Activated CD8-positive, alpha-beta T cell treated with anti-CD3 and anti-CD28 coated beads, Interleukin-2, amount 10 ng/mL, durations not matched to agents 7 days and 5 days (primary cell): ENCODE measurements around the gene C20orf141. TPM values are rescaled to one million over a fixed set of nuclear protein-coding genes. Genes with fewer than 3 reads are reported as not detected.
"Not testable (repeated sequence)": the region's sequence is repeated elsewhere in the genome, so short reads cannot be mapped to it uniquely, and the experiment has no call there.

Source experiments
- ATAC-seq: fragments of 150-1000 bp; cut with Tn5 transposase; one replicate; pipeline ENCODE4 v1.10.0; 2021; ENCODE audit warnings: moderate library complexity
- CTCF ChIA-PET: fragments of 350-600 bp; sonication (Branson Sonifier 250); formaldehyde crosslinking; loops from one replicate; lab custom pipeline; 2021; ENCODE audit warnings: antibody characterized with exemption; lab: Charles Lee
- POLR2A ChIA-PET: fragments of 350-600 bp; sonication (Branson Sonifier 250); formaldehyde crosslinking; loops from one replicate; lab custom pipeline; 2021; ENCODE audit warnings: antibody characterized with exemption; lab: Charles Lee
- DNase-seq: peaks from one replicate; pipeline ENCODE4 v3.0.0-alpha.2; 2020
- H3K27ac Mint-ChIP-seq: one replicate; pipeline ENCODE4 v1.8.0; 2021; ENCODE audit warnings: mild to moderate bottlenecking, mixed read lengths
- H3K27me3 Mint-ChIP-seq: one replicate; pipeline ENCODE4 v1.8.0; 2021; ENCODE audit warnings: low read depth, mixed read lengths
- H3K36me3 Mint-ChIP-seq: one replicate; pipeline ENCODE4 v1.8.0; 2021; ENCODE audit warnings: low read depth, mixed read lengths
- H3K4me1 Mint-ChIP-seq: one replicate; pipeline ENCODE4 v1.8.0; 2021; ENCODE audit warnings: low read depth, mixed read lengths
- H3K4me3 Mint-ChIP-seq: one replicate; pipeline ENCODE4 v1.8.0; 2021; ENCODE audit warnings: mild to moderate bottlenecking, mixed read lengths
- H3K9me3 Mint-ChIP-seq: one replicate; pipeline ENCODE4 v1.8.0; 2022; ENCODE audit warnings: mixed read lengths; ENCODE audit not compliant: insufficient read depth
- total RNA-seq, 2 experiments: library from RNA; stranded (reverse); gene quantifications; one replicate each; pipeline ENCODE4 v1.2.3, GENCODE V29; 2021

C20orf141 gene
- total RNA-seq, 2 experiments from 2014 or later = not detected

- CTCF ChIA-PET = interaction anchor here (0.7 to 1.0 kb wide), 2 partner anchors 20 to 42 kb away, joined by 3 to 4 read pairs; no protein-coding TSS in a partner anchor
Observed at GRCh38 chr20:2801286-2801728, 13.5 kb upstream of the C20orf141 start.

GRCh38 chr20:2804041-2804828, 10.6 kb upstream of the C20orf141 start:
- H3K4me3 Mint-ChIP-seq = no peak overlapping the region
- H3K27ac Mint-ChIP-seq = no peak overlapping the region

More at GRCh38 chr20:2801286-2801728, 13.5 kb upstream of the C20orf141 start:
- Mint-ChIP-seq H3K27ac (no peak overlapping the region), H3K4me1 (peaks cover 32% of the 10 kb centered on the region), H3K27me3 (peaks cover 58% of the 10 kb centered on the region), H3K36me3 (peaks cover 3% of the 10 kb centered on the region), H3K9me3 (no peaks in the 10 kb centered on the region), H3K4me3 (peak overlapping the region; percentile 60)
- ATAC-seq = no peak
- DNase-seq = no peak
- POLR2A ChIA-PET = interaction anchor here (0.5 to 1.3 kb wide), 3 partner anchors 8 to 331 kb away, joined by 3 to 4 read pairs (median 3); partner anchors contain the start of gene VPS16

GRCh38 chr20:2804852-2805688, 9.7 kb upstream of the C20orf141 start:
- Mint-ChIP-seq H3K36me3 (peaks cover under 1% of the 10 kb centered on the region), H3K4me1 (peaks cover 12% of the 10 kb centered on the region), H3K27ac (no peak overlapping the region), H3K4me3 (no peak overlapping the region), H3K27me3 (peaks cover 58% of the 10 kb centered on the region), H3K9me3 (no peaks in the 10 kb centered on the region)
- no peak for DNase-seq
- CTCF ChIA-PET = no interaction called here
- POLR2A ChIA-PET = interaction anchor here (0.6 kb wide), 1 partner anchor 21 kb away, joined by 3 read pairs; no protein-coding TSS in a partner anchor
- ATAC-seq = no peak

More at GRCh38 chr20:2804041-2804828, 10.6 kb upstream of the C20orf141 start:
- ChIA-PET POLR2A (interaction anchor here (0.6 kb wide), 1 partner anchor 22 kb away, joined by 3 read pairs; no protein-coding TSS in a partner anchor), CTCF (no interaction called here)
- peaks cover 3% of the 10 kb centered on the region for H3K36me3 Mint-ChIP-seq
- no peak for DNase-seq
- peaks cover 67% of the 10 kb centered on the region for H3K27me3 Mint-ChIP-seq
- H3K9me3 Mint-ChIP-seq = no peaks in the 10 kb centered on the region
- no peak for ATAC-seq
- peaks cover 21% of the 10 kb centered on the region for H3K4me1 Mint-ChIP-seq

- no peak for ATAC-seq
- Mint-ChIP-seq H3K4me3 (no peak overlapping the region), H3K4me1 (peaks cover 9% of the 10 kb centered on the region), H3K27ac (no peak overlapping the region), H3K9me3 (no peaks in the 10 kb centered on the region), H3K27me3 (peaks cover 57% of the 10 kb centered on the region), H3K36me3 (no peaks in the 10 kb centered on the region)
- ChIA-PET CTCF (no interaction called here), POLR2A (no interaction called here)
- DNase-seq = no peak
Observed at GRCh38 chr20:2805689-2806350, 9.0 kb upstream of the C20orf141 start.

- CTCF ChIA-PET = no interaction called here
- DNase-seq (no peak), ATAC-seq (no peak)
- Mint-ChIP-seq H3K9me3 (no peaks in the 10 kb centered on the region), H3K4me1 (peaks cover 4% of the 10 kb centered on the region), H3K27me3 (peaks cover 57% of the 10 kb centered on the region), H3K4me3 (no peak overlapping the region), H3K27ac (no peak overlapping the region), H3K36me3 (no peaks in the 10 kb centered on the region)
- POLR2A ChIA-PET = no interaction called here
Observed at GRCh38 chr20:2806351-2806701, 8.5 kb upstream of the C20orf141 start.

GRCh38 chr20:2807019-2807418, 7.8 kb upstream of the C20orf141 start:
- no peak overlapping the region for H3K4me3 Mint-ChIP-seq
- no peak overlapping the region for H3K27ac Mint-ChIP-seq
- POLR2A ChIA-PET = no interaction called here
- CTCF ChIA-PET = no interaction called here
- no peaks in the 10 kb centered on the region for H3K4me1 Mint-ChIP-seq
- peaks cover 57% of the 10 kb centered on the region for H3K27me3 Mint-ChIP-seq
- DNase-seq (no peak), ATAC-seq (no peak)
- peaks cover 2% of the 10 kb centered on the region for H3K9me3 Mint-ChIP-seq
- H3K36me3 Mint-ChIP-seq = no peaks in the 10 kb centered on the region

- H3K4me1 Mint-ChIP-seq, ATAC-seq, H3K27ac Mint-ChIP-seq, DNase-seq, H3K4me3 Mint-ChIP-seq, H3K9me3 Mint-ChIP-seq, H3K36me3 Mint-ChIP-seq, CTCF ChIA-PET, POLR2A ChIA-PET: not testable (repeated sequence)
- H3K27me3 Mint-ChIP-seq = peaks cover 57% of the 10 kb centered on the region
Observed at GRCh38 chr20:2807929-2808328, 6.9 kb upstream of the C20orf141 start.

GRCh38 chr20:2809690-2810089, 5.1 kb upstream of the C20orf141 start:
- H3K4me3 Mint-ChIP-seq = no peak overlapping the region
- DNase-seq (no peak), ATAC-seq (no peak)
- POLR2A ChIA-PET = no interaction called here
- CTCF ChIA-PET = no interaction called here
- no peak overlapping the region for H3K27ac Mint-ChIP-seq
- H3K9me3 Mint-ChIP-seq = peaks cover 6% of the 10 kb centered on the region
- H3K27me3 Mint-ChIP-seq = peaks cover 60% of the 10 kb centered on the region
- no peaks in the 10 kb centered on the region for H3K36me3 Mint-ChIP-seq
- H3K4me1 Mint-ChIP-seq = no peaks in the 10 kb centered on the region

GRCh38 chr20:2812189-2812588, 2.6 kb upstream of the C20orf141 start:
- DNase-seq (no peak), ATAC-seq (no peak)
- ChIA-PET CTCF (no interaction called here), POLR2A (interaction anchor here (0.6 kb wide), 1 partner anchor 174 kb away, joined by 3 read pairs; no protein-coding TSS in a partner anchor)
- Mint-ChIP-seq H3K4me1 (no peaks in the 10 kb centered on the region), H3K4me3 (no peak overlapping the region), H3K27ac (no peak overlapping the region), H3K27me3 (peaks cover 47% of the 10 kb centered on the region), H3K9me3 (peaks cover 6% of the 10 kb centered on the region), H3K36me3 (no peaks in the 10 kb centered on the region)

GRCh38 chr20:2814076-2814475, 711 bp upstream of the C20orf141 start:
- no peak overlapping the region for H3K4me3 Mint-ChIP-seq
- DNase-seq (no peak), ATAC-seq (no peak)
- peaks cover 4% of the 10 kb centered on the region for H3K4me1 Mint-ChIP-seq
- H3K27me3 Mint-ChIP-seq = peaks cover 52% of the 10 kb centered on the region
- H3K9me3 Mint-ChIP-seq = peaks cover 6% of the 10 kb centered on the region
- ChIA-PET CTCF (interaction anchor here (0.6 kb wide), 1 partner anchor 47 kb away, joined by 4 read pairs; no protein-coding TSS in a partner anchor), POLR2A (no interaction called here)
- H3K27ac Mint-ChIP-seq = no peak overlapping the region
- no peaks in the 10 kb centered on the region for H3K36me3 Mint-ChIP-seq

- H3K4me3 Mint-ChIP-seq = no peak overlapping the region
- H3K4me1 Mint-ChIP-seq = peaks cover 6% of the 10 kb centered on the region
- ChIA-PET CTCF (no interaction called here), POLR2A (no interaction called here)
- ATAC-seq = no peak
- H3K27ac Mint-ChIP-seq = no peak overlapping the region
- peaks cover 6% of the 10 kb centered on the region for H3K9me3 Mint-ChIP-seq
- DNase-seq = no peak
- peaks cover 60% of the 10 kb centered on the region for H3K27me3 Mint-ChIP-seq
- H3K36me3 Mint-ChIP-seq = no peaks in the 10 kb centered on the region
Observed at GRCh38 chr20:2815242-2815900, 584 bp downstream of the C20orf141 start.
